Mesenteric fat pad (tissue), 1 donor: Measurements from ENCODE around the gene ALPG. TPM values are rescaled to one million over a fixed set of nuclear protein-coding genes. Genes with fewer than 3 reads are reported as not detected.

Source experiments
- DNase-seq: peaks from one replicate; pipeline ENCODE4 v3.0.0-alpha.2; 2020; ENCODE audit warnings: low spot score
- total RNA-seq: library from RNA; stranded (reverse); fragmentation: NEBNext Ultra II Directional; extraction: Animal tissue kit (Norgen Biotek cat#: 25700); gene quantifications from one replicate; pipeline ENCODE4 v1.2.1, GENCODE V29; 2021
- donor health status: DM: yes; HTN: yes; CAD: no.

The ALPG gene
- total RNA-seq, 1 donor from 2014 or later: not detected

- DNase-seq: peak; percentile 73
These were observed 49.9 kb downstream of the ALPG start for GRCh38 chr2:232456296-232457120.

- DNase-seq: peak; percentile 72
These were observed 50.7 kb downstream of the ALPG start for GRCh38 chr2:232457121-232458011.

GRCh38 chr2:232458051-232458660 is 51.5 kb downstream of the ALPG start:
- DNase-seq: peak; percentile 87

- DNase-seq: peak; percentile 88
These were observed 52.2 kb downstream of the ALPG start for GRCh38 chr2:232458661-232459418.

- DNase-seq: peak; percentile 86
These were observed 52.9 kb downstream of the ALPG start for GRCh38 chr2:232459419-232460035.

GRCh38 chr2:232460171-232460570 is 53.5 kb downstream of the ALPG start:
- DNase-seq: peak; percentile 69

Other genes starting within 250 kb of the ALPG start
- gene ALPP, start 28.1 kb upstream of the ALPG start, total RNA-seq: not detected
- 0.71 TPM for gene ALPI, start 49.3 kb downstream of the ALPG start, total RNA-seq
- gene ECEL1, start 81.0 kb downstream of the ALPG start, total RNA-seq: 0.35 TPM
- gene PRSS56, start 113.5 kb downstream of the ALPG start, total RNA-seq: not detected
- gene CHRND, start 119.3 kb downstream of the ALPG start, total RNA-seq: not detected
- gene CHRNG, start 132.8 kb downstream of the ALPG start, total RNA-seq: not detected
- gene TIGD1, start 143.7 kb downstream of the ALPG start, total RNA-seq: 2.2 TPM
- gene EIF4E2, start 143.8 kb downstream of the ALPG start, total RNA-seq: 46.9 TPM
- 18.0 TPM for gene EFHD1, start 226.8 kb downstream of the ALPG start, total RNA-seq